GM23248 (cell line): ENCODE measurements around the gene GCLM.

Experiments
- EZH2 ChIP-seq: fragments of 200-600 bp; sonication (generic); IDR thresholded peaks from 2 replicates; pipeline ENCODE4 v1.6.1; 2018; ENCODE audit warnings: antibody characterized with exemption, mild to moderate bottlenecking; ENCODE audit not compliant: insufficient read depth, poor library complexity, severe bottlenecking
- EZH2phosphoT487 ChIP-seq: fragments of 200-600 bp; sonication (generic); IDR thresholded peaks from 2 replicates; pipeline ENCODE4 v1.6.1; 2018; ENCODE audit warnings: antibody characterized with exemption, moderate library complexity, mild to moderate bottlenecking, low read depth; ENCODE audit not compliant: insufficient read depth

- TF ChIP-seq EZH2, result no peak
- no peak for TF ChIP-seq EZH2phosphoT487
These were observed 33.0 kb downstream of the GCLM start for GRCh38 chr1:93876244-93876643.
